IMR-90 (cell line): ENCODE results near the gene ACLY. TPM values are rescaled to one million over a fixed set of nuclear protein-coding genes. Genes with fewer than 3 reads are reported as not detected.

ENCODE experiments used
- ATAC-seq: fragments of 200-7000 bp; cut with Tn5 transposase; 2 replicates; pipeline ENCODE4 v1.9.1; 2020; ENCODE audit warnings: low read depth, mild to moderate bottlenecking, moderate library complexity
- BruUV-seq: library from RNA; stranded (reverse); fragments of 400-500 nt; replicated peaks from 2 replicates; lab custom pipeline; 2021; lab: Mats Ljungman, UMichigan
- CTCF ChIA-PET: fragments of 300-600 bp; formaldehyde crosslinking; extraction: SDS; loops from one replicate; lab custom pipeline; 2021; ENCODE audit warnings: antibody characterized with exemption; lab: Yijun Ruan, JAX
- POLR2A ChIA-PET: fragments of 300-600 bp; sonication (Branson Sonifier 250); formaldehyde crosslinking; loops from one replicate; lab custom pipeline; 2022; ENCODE audit warnings: antibody characterized with exemption; ENCODE audit not compliant: unreplicated experiment; lab: Charles Lee
- DNase-seq: peaks from one replicate; pipeline ENCODE4 v3.0.0; 2013
- H2AFZ ChIP-seq: replicated peaks from 2 replicates; pipeline ENCODE3; 2013; ENCODE audit warnings: low read length, mild to moderate bottlenecking; ENCODE audit not compliant: poor library complexity
- H2AK5ac ChIP-seq: 2 replicates; pipeline ENCODE4 v1.6.1; 2013; ENCODE audit warnings: low read depth, low read length, inconsistent platforms
- H2AK9ac ChIP-seq: replicated peaks from 2 replicates; pipeline ENCODE3; 2013; ENCODE audit warnings: mild to moderate bottlenecking, low read depth, low read length, moderate library complexity; ENCODE audit not compliant: poor library complexity
- H2BK120ac ChIP-seq: 2 replicates; pipeline ENCODE4 v1.6.1; 2013; ENCODE audit warnings: low read depth, low read length, inconsistent platforms
- H2BK15ac ChIP-seq: 3 replicates; pipeline ENCODE4 v1.6.1; 2013; ENCODE audit warnings: low read depth, low read length, inconsistent platforms
- H2BK20ac ChIP-seq: 2 replicates; pipeline ENCODE4 v1.6.1; 2013; ENCODE audit warnings: low read depth, mild to moderate bottlenecking, inconsistent platforms, low read length, moderate library complexity
- H2BK5ac ChIP-seq: 2 replicates; pipeline ENCODE4 v1.6.1; 2013; ENCODE audit warnings: mild to moderate bottlenecking, low read depth, low read length, inconsistent platforms; ENCODE audit not compliant: poor library complexity, severe bottlenecking
- H3K14ac ChIP-seq: replicated peaks from 2 replicates; pipeline ENCODE4 v1.6.1; 2013; ENCODE audit warnings: low read depth, low read length, inconsistent platforms
- H3K18ac ChIP-seq: 2 replicates; pipeline ENCODE4 v1.6.1; 2013; ENCODE audit warnings: low read depth, low read length, control low read depth
- H3K23ac ChIP-seq: 2 replicates; pipeline ENCODE4 v1.6.1; 2013; ENCODE audit warnings: low read depth, low read length, inconsistent platforms
- H3K27ac ChIP-seq: 2 replicates; pipeline ENCODE4 v1.5.1; 2013; ENCODE audit warnings: mild to moderate bottlenecking, control low read depth, low read length; ENCODE audit not compliant: insufficient read depth
- H3K27me3 ChIP-seq: 2 replicates; pipeline ENCODE4 v1.6.1; 2013; ENCODE audit warnings: low read length; ENCODE audit not compliant: control insufficient read depth, insufficient read depth
- H3K36me3 ChIP-seq: 2 replicates; pipeline ENCODE4 v1.6.1; 2013; ENCODE audit warnings: low read length, mixed read lengths; ENCODE audit not compliant: control insufficient read depth, insufficient read depth
- H3K4ac ChIP-seq: 2 replicates; pipeline ENCODE4 v1.6.1; 2013; ENCODE audit warnings: low read depth, low read length, inconsistent platforms
- H3K4me1 ChIP-seq: 2 replicates; pipeline ENCODE4 v1.6.1; 2013; ENCODE audit warnings: low read length, mixed read lengths; ENCODE audit not compliant: control insufficient read depth, insufficient read depth
- H3K4me2 ChIP-seq: 2 replicates; pipeline ENCODE4 v1.6.1; 2013; ENCODE audit warnings: low read depth, mild to moderate bottlenecking, control low read depth, low read length, moderate library complexity
- H3K4me3 ChIP-seq: 2 replicates; pipeline ENCODE4 v1.5.1; 2013; ENCODE audit warnings: low read depth, mild to moderate bottlenecking, control low read depth, low read length, moderate library complexity; ENCODE audit not compliant: insufficient read depth
- H3K56ac ChIP-seq: 2 replicates; pipeline ENCODE4 v1.6.1; 2013; ENCODE audit warnings: low read length, inconsistent platforms; ENCODE audit not compliant: insufficient read depth; ENCODE audit errors: extremely low read depth
- H3K79me1 ChIP-seq, 2 experiments: 2 replicates each; pipeline ENCODE4 v1.6.1; 2013; ENCODE audit warnings: low read length in 2 of 2, inconsistent platforms in 1 of 2, low read depth in 1 of 2
- H3K9ac ChIP-seq: 2 replicates; pipeline ENCODE4 v1.6.1; 2013; ENCODE audit warnings: low read depth, low read length, control low read depth
- H3K9me1 ChIP-seq: 2 replicates; pipeline ENCODE4 v1.6.1; 2013; ENCODE audit warnings: low read length, inconsistent platforms; ENCODE audit not compliant: insufficient read depth
- H3K9me3 ChIP-seq: 2 replicates; pipeline ENCODE4 v1.6.1; 2013; ENCODE audit warnings: low read length; ENCODE audit not compliant: control insufficient read depth, insufficient read depth
- H4K20me1 ChIP-seq: 2 replicates; pipeline ENCODE4 v1.6.1; 2013; ENCODE audit warnings: low read length, inconsistent platforms; ENCODE audit not compliant: insufficient read depth
- H4K5ac ChIP-seq: 2 replicates; pipeline ENCODE4 v1.6.1; 2013; ENCODE audit warnings: mild to moderate bottlenecking, low read depth, low read length, control low read depth
- H4K8ac ChIP-seq, 2 experiments: 2 replicates each; pipeline ENCODE4 v1.6.1; 2013; ENCODE audit warnings: low read depth in 2 of 2, low read length in 2 of 2, control low read depth in 1 of 2, inconsistent platforms in 1 of 2
- H4K91ac ChIP-seq: 2 replicates; pipeline ENCODE4 v1.6.1; 2013; ENCODE audit warnings: low read depth, low read length, inconsistent platforms; ENCODE audit not compliant: insufficient read depth
- BHLHE40 ChIP-seq: fragments of 150-350 bp; IDR thresholded peaks from 2 replicates; pipeline ENCODE4 v1.6.1; 2016; ENCODE audit warnings: mild to moderate bottlenecking, low read depth, low read length
- CEBPB ChIP-seq: IDR thresholded peaks from 2 replicates; pipeline ENCODE4 v1.6.1; 2012; ENCODE audit warnings: low read depth, low read length, improper control_type of control experiment
- CHD1 ChIP-seq: IDR thresholded peaks from 2 replicates; pipeline ENCODE4 v1.6.1; 2012; ENCODE audit warnings: low read depth, low read length, improper control_type of control experiment
- MAZ ChIP-seq: IDR thresholded peaks from 2 replicates; pipeline ENCODE4 v1.6.1; 2012; ENCODE audit warnings: low read depth, mild to moderate bottlenecking, low read length, improper control_type of control experiment, moderate library complexity, borderline replicate concordance
- MXI1 ChIP-seq: IDR thresholded peaks from 2 replicates; pipeline ENCODE4 v1.6.1; 2012; ENCODE audit warnings: low read depth, mild to moderate bottlenecking, low read length, moderate library complexity, borderline replicate concordance
- RCOR1 ChIP-seq: IDR thresholded peaks from 2 replicates; pipeline ENCODE4 v1.6.1; 2012; ENCODE audit warnings: mild to moderate bottlenecking, low read length, improper control_type of control experiment; ENCODE audit not compliant: insufficient replicate concordance
- RFX5 ChIP-seq: IDR thresholded peaks from 2 replicates; pipeline ENCODE4 v1.8.0; 2012; ENCODE audit warnings: low read depth, mild to moderate bottlenecking, low read length, moderate library complexity
- USF2 ChIP-seq: fragments of 150-350 bp; IDR thresholded peaks from 2 replicates; pipeline ENCODE4 v1.6.1; 2017; ENCODE audit warnings: mild to moderate bottlenecking, antibody characterized with exemption, low read length, low read depth
- WGBS, 2 experiments: methylation state at CpG; one replicate each; pipeline versions ENCODE4 v1.1.5 to v1.1.7; 2013; ENCODE audit warnings: missing lambda C conversion rate in 2 of 2; ENCODE audit not compliant: insufficient read length in 1 of 2; ENCODE audit errors: extremely low coverage in 2 of 2; 5-methylcytosine and 5-hydroxymethylcytosine counted together
- dilution Hi-C: fragments of 300-500 bp; cut with HindIII; formaldehyde crosslinking; loops from one replicate; pipeline ENCODE4 v1.14.3; 2018; ENCODE audit warnings: low sequenced_read_pairs; ENCODE audit not compliant: unreplicated experiment
- in situ Hi-C: fragments of 300-500 bp; cut with MboI; formaldehyde crosslinking; loops from 3 replicates; pipeline ENCODE4 v1.14.3; 2019; ENCODE audit warnings: low sequenced_read_pairs, inconsistent platforms, mixed read lengths
- intact Hi-C: fragments of 100-400 bp; cut with micrococcal nuclease; formaldehyde crosslinking; loops from 2 replicates; pipeline ENCODE4 v1.10.0; 2022
- polyA plus RNA-seq, 3 experiments: library from polyadenylated mRNA; depleted of rRNA; stranded (reverse); fragments of >200 nt; gene quantifications; 2 replicates each; pipeline ENCODE4 v1.2.3, GENCODE V29; 2012; ENCODE audit warnings: low replicate concordance in 1 of 3
- total RNA-seq: library from RNA; depleted of rRNA; stranded (reverse); fragments of >200 nt; gene quantifications from 2 replicates; pipeline ENCODE4 v1.2.3, GENCODE V29; 2012
- TF ChIP-seq, protein P1 (sequence below): conservative IDR thresholded peaks from 2 replicates; pipeline ENCODE4 v1.5.1; 2012; ENCODE audit warnings: mild to moderate bottlenecking, low read depth, low read length, improper control_type of control experiment

Gene ACLY
- total and polyA plus RNA-seq, 2 of the 4 experiments (the other 2 are of a cell fraction) = 167 to 230 TPM

DNA sequence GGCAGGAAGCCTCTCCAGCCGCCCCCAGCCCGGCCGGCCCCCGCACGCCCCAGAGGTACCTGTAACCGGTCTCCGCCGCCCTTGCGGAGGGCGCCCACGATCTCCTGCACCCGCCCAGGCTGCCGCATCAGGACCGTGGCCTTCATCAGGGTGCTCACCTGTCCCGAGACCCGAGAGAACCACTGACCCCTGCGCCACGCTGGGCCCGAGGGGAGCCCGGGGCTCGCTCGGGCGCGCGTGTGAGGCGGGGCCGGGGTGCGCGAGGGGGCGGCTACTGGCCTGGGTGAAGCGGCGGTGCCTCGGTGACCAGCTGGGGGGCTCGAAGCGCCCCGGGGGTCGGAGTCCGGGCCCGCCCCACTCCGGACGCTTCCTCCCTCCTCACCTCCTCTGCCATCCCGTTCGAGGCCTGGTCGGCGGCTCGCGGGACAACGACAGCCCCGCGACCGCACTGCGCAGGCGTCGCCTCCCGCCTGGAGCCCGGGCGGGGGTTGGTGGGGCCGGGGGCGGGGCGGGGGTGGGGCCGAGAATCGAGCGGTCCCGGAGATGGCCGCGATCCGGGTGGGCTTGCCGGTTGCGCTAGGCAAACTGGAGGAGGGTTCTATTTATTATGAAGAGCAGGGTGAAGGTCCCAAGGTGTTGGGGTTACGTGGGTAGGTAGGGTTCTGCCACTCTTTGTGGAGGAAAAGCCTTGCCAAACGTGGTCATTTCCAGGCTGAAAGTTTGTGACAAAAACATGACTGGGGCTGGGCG, 82.8 kb downstream of the ACLY start, which contains the start of gene NT5C3B:
NT5C3B (minus strand) TSS at position 433 of the 750 bp plus-strand sequence; CDS start at position 394, 39 bp downstream.
- H3K9me3 ChIP-seq = no peaks in the 10 kb centered on the region
- no peak within 1 kb of the TSS for H2BK5ac ChIP-seq
- H3K9me1 ChIP-seq = peaks cover 12% of the 10 kb centered on the region
- in situ Hi-C loops = no loop called here
- no peak within 1 kb of the TSS for H3K56ac ChIP-seq
- H3K4me1 ChIP-seq = peaks cover 10% of the 10 kb centered on the region
- H3K14ac ChIP-seq = peak within 1 kb of the TSS; percentile 18
- H4K91ac ChIP-seq = peak within 1 kb of the TSS; percentile 14; the same call in 1 of the 2 replicates
- H4K8ac ChIP-seq = peak within 1 kb of the TSS; percentile 83 to 86
- peak within 1 kb of the TSS; percentile 66 for H3K23ac ChIP-seq
- H3K4me2 ChIP-seq = peak within 1 kb of the TSS; percentile 97
- H3K27ac ChIP-seq = peak within 1 kb of the TSS; percentile 64
- intact Hi-C loops = no loop called here
- H3K27me3 ChIP-seq = no peaks in the 10 kb centered on the region
- POLR2A ChIA-PET = no interaction called here
- H2AFZ ChIP-seq = peak within 1 kb of the TSS; percentile 86
- no peak within 1 kb of the TSS; the same call in 2 of the 3 replicates for H2BK15ac ChIP-seq
- TF ChIP-seq MAZ (no peak; the same call in 1 of the 2 replicates), CEBPB (no peak), RCOR1 (no peak), BHLHE40 (no peak), USF2 (no peak), CHD1 (no peak), RFX5 (no peak), MXI1 (peak; percentile 20; the same call in 1 of the 2 replicates)
- TF ChIP-seq, protein P1, sequence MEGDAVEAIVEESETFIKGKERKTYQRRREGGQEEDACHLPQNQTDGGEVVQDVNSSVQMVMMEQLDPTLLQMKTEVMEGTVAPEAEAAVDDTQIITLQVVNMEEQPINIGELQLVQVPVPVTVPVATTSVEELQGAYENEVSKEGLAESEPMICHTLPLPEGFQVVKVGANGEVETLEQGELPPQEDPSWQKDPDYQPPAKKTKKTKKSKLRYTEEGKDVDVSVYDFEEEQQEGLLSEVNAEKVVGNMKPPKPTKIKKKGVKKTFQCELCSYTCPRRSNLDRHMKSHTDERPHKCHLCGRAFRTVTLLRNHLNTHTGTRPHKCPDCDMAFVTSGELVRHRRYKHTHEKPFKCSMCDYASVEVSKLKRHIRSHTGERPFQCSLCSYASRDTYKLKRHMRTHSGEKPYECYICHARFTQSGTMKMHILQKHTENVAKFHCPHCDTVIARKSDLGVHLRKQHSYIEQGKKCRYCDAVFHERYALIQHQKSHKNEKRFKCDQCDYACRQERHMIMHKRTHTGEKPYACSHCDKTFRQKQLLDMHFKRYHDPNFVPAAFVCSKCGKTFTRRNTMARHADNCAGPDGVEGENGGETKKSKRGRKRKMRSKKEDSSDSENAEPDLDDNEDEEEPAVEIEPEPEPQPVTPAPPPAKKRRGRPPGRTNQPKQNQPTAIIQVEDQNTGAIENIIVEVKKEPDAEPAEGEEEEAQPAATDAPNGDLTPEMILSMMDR = no peak
- BruUV-seq = no TSS peak
- peak within 1 kb of the TSS; percentile 96 for H3K4me3 ChIP-seq
- H3K9ac ChIP-seq = peak within 1 kb of the TSS; percentile 87
- H4K5ac ChIP-seq = peak within 1 kb of the TSS; percentile 83
- WGBS, 2 experiments = 1% methylated on average over 29 of the region's 72 CpGs; no CpG with 5 or more reads in 1 of the 2 experiments
- peak within 1 kb of the TSS; percentile 6; the same call in 1 of the 2 replicates for H2BK120ac ChIP-seq
- H2BK20ac ChIP-seq = no peak within 1 kb of the TSS
- dilution Hi-C loops = no loop called here
- peak; percentile 94 for ATAC-seq
- H2AK9ac ChIP-seq = peak within 1 kb of the TSS; percentile 56
- peak within 1 kb of the TSS; percentile 29; the same call in 1 of the 2 replicates for H2AK5ac ChIP-seq
- no peak for DNase-seq
- peak within 1 kb of the TSS; percentile 67; the same call in 1 of the 2 replicates for H3K4ac ChIP-seq
- peaks cover 4% of the 10 kb centered on the region; the same call in 1 of the 2 replicates for H4K20me1 ChIP-seq
- H3K18ac ChIP-seq = peak within 1 kb of the TSS; percentile 48; the same call in 1 of the 2 replicates
- peaks cover 9% of the 10 kb centered on the region for H3K36me3 ChIP-seq
- CTCF ChIA-PET = no interaction called here
- peaks cover 7 to 19% of the 10 kb centered on the region in 2 experiments; a peak in 2 of 4 replicates for H3K79me1 ChIP-seq
